K562 (cell line): ENCODE data around the gene MPZL1. TPM values are rescaled to one million over a fixed set of nuclear protein-coding genes. Genes with fewer than 3 reads are reported as not detected.

Experiments
- BRD4 ChIP-seq: fragments of 200-600 bp; sonication (generic); IDR thresholded peaks from 2 replicates; pipeline ENCODE4 v1.6.1; 2017; ENCODE audit warnings: inconsistent platforms
- CREBBP ChIP-seq: IDR thresholded peaks from one replicate; pipeline ENCODE4 v1.6.1; 2012; ENCODE audit warnings: low read depth, mild to moderate bottlenecking, control low read depth, inconsistent platforms, low read length
- ELF1 ChIP-seq: fragments of 200-800 bp; sonication (Bioruptor generic); IDR thresholded peaks from 2 replicates; pipeline ENCODE4 v1.6.1; 2016; ENCODE audit warnings: missing genetic modification characterization, missing compliant biosample characterization
- ILK ChIP-seq: fragments of 450-650 bp; IDR thresholded peaks from 2 replicates; pipeline ENCODE4 v1.6.1; 2016; ENCODE audit warnings: missing genetic modification characterization, low read depth, mild to moderate bottlenecking, missing compliant biosample characterization, moderate library complexity, borderline replicate concordance
- JUN ChIP-seq, 2 experiments: sonication (generic) in 1 of 2; formaldehyde crosslinking in 1 of 2; IDR thresholded peaks; 2 replicates each; pipeline versions ENCODE4 v1.6.1 to v1.8.0; 2012 to 2022; ENCODE audit warnings: borderline replicate concordance in 2 of 2, mild to moderate bottlenecking in 2 of 2, improper control_type of control experiment in 1 of 2, low read depth in 1 of 2, low read length in 1 of 2, missing genetic modification reagents in 1 of 2
- MAFK ChIP-seq: IDR thresholded peaks from 2 replicates; pipeline ENCODE4 v1.6.1; 2011; ENCODE audit warnings: low read length, improper control_type of control experiment
- MBD2 ChIP-seq: sonication (generic); IDR thresholded peaks from 2 replicates; pipeline ENCODE4 v1.6.1; 2016; ENCODE audit warnings: low read depth, borderline replicate concordance
- NELFE ChIP-seq: IDR thresholded peaks from 2 replicates; pipeline ENCODE4 v1.6.1; 2011; ENCODE audit warnings: mild to moderate bottlenecking; ENCODE audit not compliant: insufficient read depth, insufficient read length
- ZNF507 ChIP-seq: conservative IDR thresholded peaks from 2 replicates; pipeline ENCODE4 v1.6.1; 2017; ENCODE audit warnings: missing genetic modification characterization, missing compliant biosample characterization
- polyA plus RNA-seq, 8 experiments: library from polyadenylated mRNA; depleted of rRNA in 4 of 8; stranded (reverse) in 5 of 8; unstranded in 3 of 8; fragments of >200 nt; fragmentation: Nextera tagmentation in 2 of 8; fragmentation: Illumina TruSeq in 1 of 8; extraction: Ambion mirVana in 2 of 8; extraction: Trizol in 1 of 8; gene quantifications; 2 replicates each; pipeline versions ENCODE4 v1.2.1 to v1.2.3, GENCODE V29; 2011 to 2014; ENCODE audit warnings: inconsistent platforms in 1 of 8, missing spikeins in 1 of 8
- total RNA-seq, 7 experiments: library from RNA; depleted of rRNA in 6 of 7; stranded (reverse); fragments of >200 nt in 6 of 7; fragmentation: Illumina TruSeq in 2 of 7; extraction: Trizol in 2 of 7; gene quantifications; 2 replicates each; pipeline versions ENCODE4 v1.2.1 to v1.2.3, GENCODE V29; 2011 to 2021; ENCODE audit warnings: low replicate concordance in 1 of 7
- TF ChIP-seq, protein P1 (sequence below): fragments of 450-650 bp; formaldehyde crosslinking; IDR thresholded peaks from 2 replicates; pipeline ENCODE4 v1.4.0; 2020; ENCODE audit warnings: mild to moderate bottlenecking
- TF ChIP-seq, protein P2 (sequence below): sonication (generic); formaldehyde crosslinking; IDR thresholded peaks from 2 replicates; pipeline ENCODE4 v1.9.0; 2022; ENCODE audit warnings: mild to moderate bottlenecking, missing genetic modification reagents
- TF ChIP-seq, protein P3 (sequence below): fragments of 450-650 bp; IDR thresholded peaks from 2 replicates; pipeline ENCODE4 v1.6.1; 2016; ENCODE audit warnings: mild to moderate bottlenecking, moderate library complexity
- TF ChIP-seq, protein P4 (sequence below): sonication (generic); formaldehyde crosslinking; IDR thresholded peaks from 2 replicates; pipeline ENCODE4 v1.8.0; 2022; ENCODE audit warnings: mild to moderate bottlenecking, low read depth, missing genetic modification reagents

Gene MPZL1
- total and polyA plus RNA-seq, 9 of the 15 experiments (the other 6 are each of a cell fraction or from before 2014, with no cell fraction given), result 14.5 to 153 (median 66.5) TPM

DNA sequence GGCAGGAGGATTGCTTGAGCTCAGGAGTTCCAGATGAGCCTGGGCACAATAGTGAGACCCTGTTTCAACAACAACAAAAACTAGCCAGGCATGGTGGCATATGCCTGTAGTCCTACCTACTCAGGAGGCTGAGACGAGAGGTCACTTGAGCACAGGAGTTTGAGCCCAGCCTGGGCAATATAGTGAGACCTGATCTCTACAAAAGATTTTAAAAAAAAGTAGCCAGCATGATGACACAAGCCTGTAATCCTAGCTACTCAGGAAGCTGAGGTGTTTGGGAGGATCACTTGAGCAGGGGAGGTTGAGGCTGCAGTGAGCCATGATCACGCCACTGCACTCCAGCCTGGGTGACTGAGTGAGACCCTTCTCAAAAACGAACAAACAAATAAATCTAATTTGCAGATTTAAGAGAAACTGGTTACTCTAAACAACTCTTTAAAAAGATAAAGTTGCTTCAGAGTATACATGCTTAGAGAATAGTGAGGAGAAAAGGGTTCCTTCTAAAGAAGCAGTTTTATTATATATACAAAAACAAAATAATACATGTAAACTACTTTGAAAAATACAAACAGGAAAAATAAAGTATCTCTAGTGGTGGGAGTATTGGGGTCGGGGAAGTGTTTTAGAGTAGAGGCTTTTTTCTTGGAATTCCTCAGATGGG is 103.8 kb downstream of the MPZL1 start (continued):
- TF ChIP-seq, protein P1, sequence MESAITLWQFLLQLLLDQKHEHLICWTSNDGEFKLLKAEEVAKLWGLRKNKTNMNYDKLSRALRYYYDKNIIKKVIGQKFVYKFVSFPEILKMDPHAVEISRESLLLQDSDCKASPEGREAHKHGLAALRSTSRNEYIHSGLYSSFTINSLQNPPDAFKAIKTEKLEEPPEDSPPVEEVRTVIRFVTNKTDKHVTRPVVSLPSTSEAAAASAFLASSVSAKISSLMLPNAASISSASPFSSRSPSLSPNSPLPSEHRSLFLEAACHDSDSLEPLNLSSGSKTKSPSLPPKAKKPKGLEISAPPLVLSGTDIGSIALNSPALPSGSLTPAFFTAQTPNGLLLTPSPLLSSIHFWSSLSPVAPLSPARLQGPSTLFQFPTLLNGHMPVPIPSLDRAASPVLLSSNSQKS, result no peak
- no peak for TF ChIP-seq CREBBP
- TF ChIP-seq ELF1 (tag), result no peak
- TF ChIP-seq, protein P2, sequence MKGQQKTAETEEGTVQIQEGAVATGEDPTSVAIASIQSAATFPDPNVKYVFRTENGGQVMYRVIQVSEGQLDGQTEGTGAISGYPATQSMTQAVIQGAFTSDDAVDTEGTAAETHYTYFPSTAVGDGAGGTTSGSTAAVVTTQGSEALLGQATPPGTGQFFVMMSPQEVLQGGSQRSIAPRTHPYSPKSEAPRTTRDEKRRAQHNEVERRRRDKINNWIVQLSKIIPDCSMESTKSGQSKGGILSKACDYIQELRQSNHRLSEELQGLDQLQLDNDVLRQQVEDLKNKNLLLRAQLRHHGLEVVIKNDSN (CRISPR knock-in tag), result no peak
- TF ChIP-seq NELFE, result no peak
- TF ChIP-seq ZNF507 (tag), result no peak
- TF ChIP-seq MAFK, result no peak
- no peak for TF ChIP-seq MBD2
- TF ChIP-seq BRD4, result no peak
- TF ChIP-seq ILK (tag), result 0 out of 2 replicates have a peak, but pooled peaks have one; percentile 8
- peak; percentile 47; the same call in 1 of the 2 replicates for TF ChIP-seq JUN (IDR thresholded peaks at IDR 0.05; ENCODE audit: borderline replicate concordance, low read depth, low read length)
- no peak for TF ChIP-seq JUN (CRISPR knock-in tag; IDR thresholded peaks at IDR 0.05; ENCODE audit: borderline replicate concordance)
- TF ChIP-seq, protein P3, sequence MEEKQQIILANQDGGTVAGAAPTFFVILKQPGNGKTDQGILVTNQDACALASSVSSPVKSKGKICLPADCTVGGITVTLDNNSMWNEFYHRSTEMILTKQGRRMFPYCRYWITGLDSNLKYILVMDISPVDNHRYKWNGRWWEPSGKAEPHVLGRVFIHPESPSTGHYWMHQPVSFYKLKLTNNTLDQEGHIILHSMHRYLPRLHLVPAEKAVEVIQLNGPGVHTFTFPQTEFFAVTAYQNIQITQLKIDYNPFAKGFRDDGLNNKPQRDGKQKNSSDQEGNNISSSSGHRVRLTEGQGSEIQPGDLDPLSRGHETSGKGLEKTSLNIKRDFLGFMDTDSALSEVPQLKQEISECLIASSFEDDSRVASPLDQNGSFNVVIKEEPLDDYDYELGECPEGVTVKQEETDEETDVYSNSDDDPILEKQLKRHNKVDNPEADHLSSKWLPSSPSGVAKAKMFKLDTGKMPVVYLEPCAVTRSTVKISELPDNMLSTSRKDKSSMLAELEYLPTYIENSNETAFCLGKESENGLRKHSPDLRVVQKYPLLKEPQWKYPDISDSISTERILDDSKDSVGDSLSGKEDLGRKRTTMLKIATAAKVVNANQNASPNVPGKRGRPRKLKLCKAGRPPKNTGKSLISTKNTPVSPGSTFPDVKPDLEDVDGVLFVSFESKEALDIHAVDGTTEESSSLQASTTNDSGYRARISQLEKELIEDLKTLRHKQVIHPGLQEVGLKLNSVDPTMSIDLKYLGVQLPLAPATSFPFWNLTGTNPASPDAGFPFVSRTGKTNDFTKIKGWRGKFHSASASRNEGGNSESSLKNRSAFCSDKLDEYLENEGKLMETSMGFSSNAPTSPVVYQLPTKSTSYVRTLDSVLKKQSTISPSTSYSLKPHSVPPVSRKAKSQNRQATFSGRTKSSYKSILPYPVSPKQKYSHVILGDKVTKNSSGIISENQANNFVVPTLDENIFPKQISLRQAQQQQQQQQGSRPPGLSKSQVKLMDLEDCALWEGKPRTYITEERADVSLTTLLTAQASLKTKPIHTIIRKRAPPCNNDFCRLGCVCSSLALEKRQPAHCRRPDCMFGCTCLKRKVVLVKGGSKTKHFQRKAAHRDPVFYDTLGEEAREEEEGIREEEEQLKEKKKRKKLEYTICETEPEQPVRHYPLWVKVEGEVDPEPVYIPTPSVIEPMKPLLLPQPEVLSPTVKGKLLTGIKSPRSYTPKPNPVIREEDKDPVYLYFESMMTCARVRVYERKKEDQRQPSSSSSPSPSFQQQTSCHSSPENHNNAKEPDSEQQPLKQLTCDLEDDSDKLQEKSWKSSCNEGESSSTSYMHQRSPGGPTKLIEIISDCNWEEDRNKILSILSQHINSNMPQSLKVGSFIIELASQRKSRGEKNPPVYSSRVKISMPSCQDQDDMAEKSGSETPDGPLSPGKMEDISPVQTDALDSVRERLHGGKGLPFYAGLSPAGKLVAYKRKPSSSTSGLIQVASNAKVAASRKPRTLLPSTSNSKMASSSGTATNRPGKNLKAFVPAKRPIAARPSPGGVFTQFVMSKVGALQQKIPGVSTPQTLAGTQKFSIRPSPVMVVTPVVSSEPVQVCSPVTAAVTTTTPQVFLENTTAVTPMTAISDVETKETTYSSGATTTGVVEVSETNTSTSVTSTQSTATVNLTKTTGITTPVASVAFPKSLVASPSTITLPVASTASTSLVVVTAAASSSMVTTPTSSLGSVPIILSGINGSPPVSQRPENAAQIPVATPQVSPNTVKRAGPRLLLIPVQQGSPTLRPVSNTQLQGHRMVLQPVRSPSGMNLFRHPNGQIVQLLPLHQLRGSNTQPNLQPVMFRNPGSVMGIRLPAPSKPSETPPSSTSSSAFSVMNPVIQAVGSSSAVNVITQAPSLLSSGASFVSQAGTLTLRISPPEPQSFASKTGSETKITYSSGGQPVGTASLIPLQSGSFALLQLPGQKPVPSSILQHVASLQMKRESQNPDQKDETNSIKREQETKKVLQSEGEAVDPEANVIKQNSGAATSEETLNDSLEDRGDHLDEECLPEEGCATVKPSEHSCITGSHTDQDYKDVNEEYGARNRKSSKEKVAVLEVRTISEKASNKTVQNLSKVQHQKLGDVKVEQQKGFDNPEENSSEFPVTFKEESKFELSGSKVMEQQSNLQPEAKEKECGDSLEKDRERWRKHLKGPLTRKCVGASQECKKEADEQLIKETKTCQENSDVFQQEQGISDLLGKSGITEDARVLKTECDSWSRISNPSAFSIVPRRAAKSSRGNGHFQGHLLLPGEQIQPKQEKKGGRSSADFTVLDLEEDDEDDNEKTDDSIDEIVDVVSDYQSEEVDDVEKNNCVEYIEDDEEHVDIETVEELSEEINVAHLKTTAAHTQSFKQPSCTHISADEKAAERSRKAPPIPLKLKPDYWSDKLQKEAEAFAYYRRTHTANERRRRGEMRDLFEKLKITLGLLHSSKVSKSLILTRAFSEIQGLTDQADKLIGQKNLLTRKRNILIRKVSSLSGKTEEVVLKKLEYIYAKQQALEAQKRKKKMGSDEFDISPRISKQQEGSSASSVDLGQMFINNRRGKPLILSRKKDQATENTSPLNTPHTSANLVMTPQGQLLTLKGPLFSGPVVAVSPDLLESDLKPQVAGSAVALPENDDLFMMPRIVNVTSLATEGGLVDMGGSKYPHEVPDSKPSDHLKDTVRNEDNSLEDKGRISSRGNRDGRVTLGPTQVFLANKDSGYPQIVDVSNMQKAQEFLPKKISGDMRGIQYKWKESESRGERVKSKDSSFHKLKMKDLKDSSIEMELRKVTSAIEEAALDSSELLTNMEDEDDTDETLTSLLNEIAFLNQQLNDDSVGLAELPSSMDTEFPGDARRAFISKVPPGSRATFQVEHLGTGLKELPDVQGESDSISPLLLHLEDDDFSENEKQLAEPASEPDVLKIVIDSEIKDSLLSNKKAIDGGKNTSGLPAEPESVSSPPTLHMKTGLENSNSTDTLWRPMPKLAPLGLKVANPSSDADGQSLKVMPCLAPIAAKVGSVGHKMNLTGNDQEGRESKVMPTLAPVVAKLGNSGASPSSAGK, result no peak; the same call in 1 of the 2 replicates
- TF ChIP-seq, protein P4, sequence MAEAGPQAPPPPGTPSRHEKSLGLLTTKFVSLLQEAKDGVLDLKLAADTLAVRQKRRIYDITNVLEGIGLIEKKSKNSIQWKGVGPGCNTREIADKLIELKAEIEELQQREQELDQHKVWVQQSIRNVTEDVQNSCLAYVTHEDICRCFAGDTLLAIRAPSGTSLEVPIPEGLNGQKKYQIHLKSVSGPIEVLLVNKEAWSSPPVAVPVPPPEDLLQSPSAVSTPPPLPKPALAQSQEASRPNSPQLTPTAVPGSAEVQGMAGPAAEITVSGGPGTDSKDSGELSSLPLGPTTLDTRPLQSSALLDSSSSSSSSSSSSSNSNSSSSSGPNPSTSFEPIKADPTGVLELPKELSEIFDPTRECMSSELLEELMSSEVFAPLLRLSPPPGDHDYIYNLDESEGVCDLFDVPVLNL (CRISPR knock-in tag), result no peak
